22Rv1 (cell line): ENCODE results near the gene BPIFB1.
A peak's percentile ranks its signal among the peaks of the same experiment; 100 is the strongest.

Experiments
- H3K27ac ChIP-seq: fragments of 450-650 bp; 2 replicates; pipeline ENCODE4 v1.5.1; 2017
- ZFX ChIP-seq: fragments of 450-650 bp; IDR thresholded peaks from 2 replicates; pipeline ENCODE4 v1.6.1; 2017; ENCODE audit warnings: antibody characterized with exemption, borderline replicate concordance
- TF ChIP-seq, protein P1 (sequence below): fragments of 450-650 bp; IDR thresholded peaks from 2 replicates; pipeline ENCODE4 v1.5.1; 2017; ENCODE audit warnings: mild to moderate bottlenecking

BPIFB1 gene

DNA sequence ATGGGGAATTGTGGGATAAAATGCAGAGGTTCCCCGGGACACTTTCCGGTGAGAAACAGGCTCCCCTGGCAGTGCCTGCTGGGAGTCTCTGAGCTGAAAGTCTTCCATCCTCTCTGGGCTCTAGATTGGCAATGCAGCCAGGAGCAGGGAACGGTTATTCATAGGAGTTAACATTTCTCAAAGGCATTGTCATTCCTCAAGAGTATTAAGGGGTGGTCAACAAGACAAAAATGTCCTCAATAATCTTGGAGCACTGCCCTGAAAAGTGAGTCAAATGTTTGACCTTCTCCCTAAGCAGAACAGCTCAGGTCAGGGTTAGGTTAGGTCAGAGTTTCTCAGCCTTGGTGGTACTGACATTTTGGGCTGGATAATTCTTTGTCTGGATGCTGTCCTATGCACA is 13.2 kb downstream of the BPIFB1 start:
- no peak for TF ChIP-seq ZFX
- TF ChIP-seq, protein P1, sequence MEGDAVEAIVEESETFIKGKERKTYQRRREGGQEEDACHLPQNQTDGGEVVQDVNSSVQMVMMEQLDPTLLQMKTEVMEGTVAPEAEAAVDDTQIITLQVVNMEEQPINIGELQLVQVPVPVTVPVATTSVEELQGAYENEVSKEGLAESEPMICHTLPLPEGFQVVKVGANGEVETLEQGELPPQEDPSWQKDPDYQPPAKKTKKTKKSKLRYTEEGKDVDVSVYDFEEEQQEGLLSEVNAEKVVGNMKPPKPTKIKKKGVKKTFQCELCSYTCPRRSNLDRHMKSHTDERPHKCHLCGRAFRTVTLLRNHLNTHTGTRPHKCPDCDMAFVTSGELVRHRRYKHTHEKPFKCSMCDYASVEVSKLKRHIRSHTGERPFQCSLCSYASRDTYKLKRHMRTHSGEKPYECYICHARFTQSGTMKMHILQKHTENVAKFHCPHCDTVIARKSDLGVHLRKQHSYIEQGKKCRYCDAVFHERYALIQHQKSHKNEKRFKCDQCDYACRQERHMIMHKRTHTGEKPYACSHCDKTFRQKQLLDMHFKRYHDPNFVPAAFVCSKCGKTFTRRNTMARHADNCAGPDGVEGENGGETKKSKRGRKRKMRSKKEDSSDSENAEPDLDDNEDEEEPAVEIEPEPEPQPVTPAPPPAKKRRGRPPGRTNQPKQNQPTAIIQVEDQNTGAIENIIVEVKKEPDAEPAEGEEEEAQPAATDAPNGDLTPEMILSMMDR, result no peak
- no peak overlapping the region for H3K27ac ChIP-seq

- no peak overlapping the region for H3K27ac ChIP-seq
Observed at GRCh38 chr20:33298391-33298790, 15.4 kb downstream of the BPIFB1 start.

DNA sequence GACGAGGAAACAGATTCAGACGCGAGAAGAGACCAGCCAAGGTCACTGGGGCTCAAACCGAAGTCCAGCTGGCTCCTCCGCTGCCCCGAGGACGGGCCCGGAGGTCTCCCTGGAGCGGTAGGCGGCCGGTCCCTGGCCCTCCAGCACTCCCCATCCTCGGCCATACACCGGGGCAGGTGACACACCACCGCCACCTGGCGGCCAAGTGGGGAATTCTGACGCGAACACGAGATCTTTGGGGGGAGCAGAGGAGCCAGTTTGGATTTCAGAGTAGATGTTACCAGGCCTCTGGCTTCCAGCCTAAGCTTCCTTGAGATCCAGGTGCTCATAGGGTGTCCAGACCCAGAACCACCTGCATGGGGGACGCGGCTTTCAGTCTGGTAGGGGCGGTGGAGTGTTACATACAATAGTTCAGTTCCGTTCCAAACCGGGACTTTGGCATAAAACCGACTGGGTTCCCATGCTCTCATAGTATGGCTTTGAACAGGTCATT is 16.1 kb downstream of the BPIFB1 start:
- TF ChIP-seq, protein P1, result peak; percentile 97
- TF ChIP-seq ZFX, result no peak
- no peak overlapping the region for H3K27ac ChIP-seq

More at GRCh38 chr20:33298391-33298790, 15.4 kb downstream of the BPIFB1 start:
- TF ChIP-seq ZFX, result no peak
- TF ChIP-seq, protein P1, result no peak

DNA sequence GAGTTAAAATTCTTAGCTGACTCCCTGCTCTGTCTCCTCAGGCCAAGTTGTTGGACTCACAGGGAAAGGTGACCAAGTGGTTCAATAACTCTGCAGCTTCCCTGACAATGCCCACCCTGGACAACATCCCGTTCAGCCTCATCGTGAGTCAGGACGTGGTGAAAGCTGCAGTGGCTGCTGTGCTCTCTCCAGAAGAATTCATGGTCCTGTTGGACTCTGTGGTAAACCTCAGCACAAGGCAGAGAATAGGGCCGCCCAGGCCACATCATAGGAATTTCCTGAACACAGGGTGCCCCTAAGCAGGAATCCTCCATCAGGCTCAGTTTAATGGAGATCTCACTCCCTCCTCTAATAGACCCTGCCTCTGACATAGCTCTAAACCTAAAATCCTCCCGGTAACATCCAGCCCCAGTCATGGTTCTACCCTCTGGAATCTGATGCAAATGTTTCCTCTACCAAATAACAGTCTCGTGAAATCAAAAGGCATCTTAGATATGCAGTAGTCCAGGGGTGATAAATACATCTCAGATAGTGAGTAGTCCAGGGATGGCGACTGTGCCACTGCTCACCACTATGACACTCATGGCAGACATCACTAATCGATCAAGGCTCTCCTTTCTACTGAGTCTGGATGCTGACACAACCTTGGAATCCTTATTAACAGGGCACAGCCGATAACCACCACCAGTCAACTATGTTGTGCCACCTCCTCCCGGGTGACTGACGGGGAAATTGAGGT is 18.3 kb downstream of the BPIFB1 start:
- TF ChIP-seq, protein P1, result no peak
- no peak for TF ChIP-seq ZFX
- no peak overlapping the region for H3K27ac ChIP-seq

GRCh38 chr20:33303595-33303994 is 20.6 kb downstream of the BPIFB1 start:
- no peak overlapping the region for H3K27ac ChIP-seq
- TF ChIP-seq, protein P1, result no peak
- no peak for TF ChIP-seq ZFX

GRCh38 chr20:33304046-33304445 is 21.0 kb downstream of the BPIFB1 start:
- no peak overlapping the region for H3K27ac ChIP-seq
- no peak for TF ChIP-seq ZFX
- TF ChIP-seq, protein P1, result no peak

- TF ChIP-seq ZFX, result no peak
- TF ChIP-seq, protein P1, result no peak
- no peak overlapping the region for H3K27ac ChIP-seq
Observed at GRCh38 chr20:33305589-33306057, 22.6 kb downstream of the BPIFB1 start.
